Measurements from ENCODE around the gene AGO4.

DNA sequence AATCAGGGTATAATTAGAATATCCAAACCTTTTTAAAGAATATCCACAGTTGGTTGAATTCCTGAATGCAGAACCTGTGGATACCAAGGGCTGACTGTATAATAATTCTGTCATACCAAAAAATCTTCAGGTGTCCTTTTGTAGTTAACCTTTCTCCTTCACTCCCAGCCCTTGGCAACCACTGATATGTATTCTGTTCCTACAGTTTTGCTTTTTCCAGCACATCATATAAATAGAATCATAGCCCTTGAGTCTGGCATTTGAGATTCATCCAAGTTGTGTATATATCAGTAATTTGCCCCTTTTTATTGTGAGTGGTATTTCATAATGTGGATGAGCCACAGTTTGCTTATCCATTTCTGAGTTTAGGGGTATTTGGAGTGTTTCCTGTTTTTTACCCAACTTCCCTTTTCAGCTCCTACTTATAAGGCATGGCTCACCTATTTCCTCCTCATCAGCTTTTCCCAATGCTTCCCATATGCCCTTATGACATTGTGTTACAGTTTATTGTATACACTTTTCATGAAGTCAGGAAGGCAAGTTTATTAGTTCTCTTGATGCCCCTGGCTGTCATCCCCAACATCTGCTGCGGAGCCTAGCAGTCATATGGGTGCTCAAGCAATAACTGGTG, 40.2 kb downstream of the AGO4 start:
- no peak for TF ChIP-seq POLR2A (IDR thresholded peaks at IDR 0.05)
- TF ChIP-seq, protein P1, sequence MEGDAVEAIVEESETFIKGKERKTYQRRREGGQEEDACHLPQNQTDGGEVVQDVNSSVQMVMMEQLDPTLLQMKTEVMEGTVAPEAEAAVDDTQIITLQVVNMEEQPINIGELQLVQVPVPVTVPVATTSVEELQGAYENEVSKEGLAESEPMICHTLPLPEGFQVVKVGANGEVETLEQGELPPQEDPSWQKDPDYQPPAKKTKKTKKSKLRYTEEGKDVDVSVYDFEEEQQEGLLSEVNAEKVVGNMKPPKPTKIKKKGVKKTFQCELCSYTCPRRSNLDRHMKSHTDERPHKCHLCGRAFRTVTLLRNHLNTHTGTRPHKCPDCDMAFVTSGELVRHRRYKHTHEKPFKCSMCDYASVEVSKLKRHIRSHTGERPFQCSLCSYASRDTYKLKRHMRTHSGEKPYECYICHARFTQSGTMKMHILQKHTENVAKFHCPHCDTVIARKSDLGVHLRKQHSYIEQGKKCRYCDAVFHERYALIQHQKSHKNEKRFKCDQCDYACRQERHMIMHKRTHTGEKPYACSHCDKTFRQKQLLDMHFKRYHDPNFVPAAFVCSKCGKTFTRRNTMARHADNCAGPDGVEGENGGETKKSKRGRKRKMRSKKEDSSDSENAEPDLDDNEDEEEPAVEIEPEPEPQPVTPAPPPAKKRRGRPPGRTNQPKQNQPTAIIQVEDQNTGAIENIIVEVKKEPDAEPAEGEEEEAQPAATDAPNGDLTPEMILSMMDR (IDR thresholded peaks at IDR 0.05 in 4 of 5, conservative IDR thresholded peaks at IDR 0.05 in 1 of 5) = no peak
